HL-60 (cell line): ENCODE results near the gene PIGH.

Experiments used
- DNase-seq, 2 experiments: peaks; one replicate each; pipeline ENCODE4 v3.0.0-alpha.2; 2010 to 2020; ENCODE audit warnings: low read depth in 1 of 2, low spot score in 1 of 2
- H3K27ac ChIP-seq: fragments of 250-450 bp; sonication (Bioruptor Pico); replicated peaks from 2 replicates; pipeline ENCODE4 v1.5.1; 2020; ENCODE audit warnings: mild to moderate bottlenecking, moderate library complexity
- H3K27me3 ChIP-seq: fragments of 250-450 bp; sonication (Bioruptor Pico); 2 replicates; pipeline ENCODE4 v1.5.1; 2021; ENCODE audit warnings: mild to moderate bottlenecking, moderate library complexity; ENCODE audit not compliant: insufficient read depth, poor library complexity, severe bottlenecking
- H3K4me3 ChIP-seq: replicated peaks from 2 replicates; pipeline ENCODE4 v1.5.1; 2011; ENCODE audit warnings: mild to moderate bottlenecking, control low read depth, low read length; ENCODE audit not compliant: insufficient read depth
- CTCF ChIP-seq: IDR thresholded peaks from one replicate; pipeline ENCODE4 v1.5.1; 2011; ENCODE audit warnings: low read length, control low read depth, inconsistent platforms; ENCODE audit not compliant: insufficient read depth
- GABPA ChIP-seq: IDR thresholded peaks from 2 replicates; pipeline ENCODE4 v1.6.1; 2012; ENCODE audit warnings: low read depth
- POLR2AphosphoS5 ChIP-seq: IDR thresholded peaks from 2 replicates; pipeline ENCODE4 v1.6.1; 2012; ENCODE audit warnings: low read depth
- SPI1 ChIP-seq: IDR thresholded peaks from 2 replicates; pipeline ENCODE4 v1.6.1; 2012; ENCODE audit warnings: low read depth, mild to moderate bottlenecking, borderline replicate concordance
- TF ChIP-seq, protein P1 (sequence below): IDR thresholded peaks from 2 replicates; pipeline ENCODE4 v1.6.1; 2012; ENCODE audit warnings: low read depth; ENCODE audit not compliant: insufficient replicate concordance

The PIGH gene

GRCh38 chr14:67555518-67556090 lies 44.5 kb downstream of the PIGH start:
- no peak overlapping the region for H3K27ac ChIP-seq
- TF ChIP-seq SPI1 (no peak), POLR2AphosphoS5 (no peak), CTCF (no peak), GABPA (no peak)
- TF ChIP-seq, protein P1, sequence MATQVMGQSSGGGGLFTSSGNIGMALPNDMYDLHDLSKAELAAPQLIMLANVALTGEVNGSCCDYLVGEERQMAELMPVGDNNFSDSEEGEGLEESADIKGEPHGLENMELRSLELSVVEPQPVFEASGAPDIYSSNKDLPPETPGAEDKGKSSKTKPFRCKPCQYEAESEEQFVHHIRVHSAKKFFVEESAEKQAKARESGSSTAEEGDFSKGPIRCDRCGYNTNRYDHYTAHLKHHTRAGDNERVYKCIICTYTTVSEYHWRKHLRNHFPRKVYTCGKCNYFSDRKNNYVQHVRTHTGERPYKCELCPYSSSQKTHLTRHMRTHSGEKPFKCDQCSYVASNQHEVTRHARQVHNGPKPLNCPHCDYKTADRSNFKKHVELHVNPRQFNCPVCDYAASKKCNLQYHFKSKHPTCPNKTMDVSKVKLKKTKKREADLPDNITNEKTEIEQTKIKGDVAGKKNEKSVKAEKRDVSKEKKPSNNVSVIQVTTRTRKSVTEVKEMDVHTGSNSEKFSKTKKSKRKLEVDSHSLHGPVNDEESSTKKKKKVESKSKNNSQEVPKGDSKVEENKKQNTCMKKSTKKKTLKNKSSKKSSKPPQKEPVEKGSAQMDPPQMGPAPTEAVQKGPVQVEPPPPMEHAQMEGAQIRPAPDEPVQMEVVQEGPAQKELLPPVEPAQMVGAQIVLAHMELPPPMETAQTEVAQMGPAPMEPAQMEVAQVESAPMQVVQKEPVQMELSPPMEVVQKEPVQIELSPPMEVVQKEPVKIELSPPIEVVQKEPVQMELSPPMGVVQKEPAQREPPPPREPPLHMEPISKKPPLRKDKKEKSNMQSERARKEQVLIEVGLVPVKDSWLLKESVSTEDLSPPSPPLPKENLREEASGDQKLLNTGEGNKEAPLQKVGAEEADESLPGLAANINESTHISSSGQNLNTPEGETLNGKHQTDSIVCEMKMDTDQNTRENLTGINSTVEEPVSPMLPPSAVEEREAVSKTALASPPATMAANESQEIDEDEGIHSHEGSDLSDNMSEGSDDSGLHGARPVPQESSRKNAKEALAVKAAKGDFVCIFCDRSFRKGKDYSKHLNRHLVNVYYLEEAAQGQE: no peak
- no peak overlapping the region for H3K4me3 ChIP-seq
- no peaks in the 10 kb centered on the region for H3K27me3 ChIP-seq
- no peak for DNase-seq

- DNase-seq: no peak
- Histone ChIP-seq H3K27ac (no peak overlapping the region), H3K4me3 (no peak overlapping the region), H3K27me3 (no peaks in the 10 kb centered on the region)
- TF ChIP-seq POLR2AphosphoS5 (no peak), GABPA (no peak), CTCF (no peak), SPI1 (no peak)
- TF ChIP-seq, protein P1: no peak
Measured at GRCh38 chr14:67554341-67554740, 45.7 kb downstream of the PIGH start.

- DNase-seq: no peak
- no peaks in the 10 kb centered on the region for H3K27me3 ChIP-seq
- TF ChIP-seq CTCF (no peak), GABPA (no peak), SPI1 (no peak), POLR2AphosphoS5 (no peak)
- TF ChIP-seq, protein P1: no peak
- H3K27ac ChIP-seq: no peak overlapping the region
- no peak overlapping the region for H3K4me3 ChIP-seq
Measured at GRCh38 chr14:67553547-67553946, 46.5 kb downstream of the PIGH start.
